Mucosa of descending colon (tissue), 3 donors: Measurements from ENCODE around the gene PLEKHA7. TPM values are rescaled to one million over a fixed set of nuclear protein-coding genes. Genes with fewer than 3 reads are reported as not detected.
A peak's percentile ranks its signal among the peaks of the same experiment; 100 is the strongest.
"Not testable (repeated sequence)": the region's sequence is repeated elsewhere in the genome, so short reads cannot be mapped to it uniquely, and the experiment has no call there.

Experiments used
- ATAC-seq: fragments of 200-7000 bp; cut with Tn5 transposase; one replicate; pipeline ENCODE4 v1.9.1; 2020; ENCODE audit warnings: mild to moderate bottlenecking, moderate library complexity
- DNase-seq, 3 donors: peaks; one replicate each; pipeline ENCODE4 v3.0.0-alpha.2; 2020
- H3K36me3 ChIP-seq: fragments of 200-600 bp; one replicate; pipeline ENCODE4 v1.8.0; 2021; ENCODE audit warnings: low read depth, mild to moderate bottlenecking
- H3K4me1 ChIP-seq: fragments of 200-600 bp; one replicate; pipeline ENCODE4 v1.8.0; 2021; ENCODE audit warnings: low read depth, mild to moderate bottlenecking
- H3K4me3 ChIP-seq: fragments of 200-600 bp; one replicate; pipeline ENCODE4 v1.8.0; 2021; ENCODE audit warnings: mild to moderate bottlenecking
- H3K9me3 ChIP-seq: fragments of 200-600 bp; one replicate; pipeline ENCODE4 v1.8.0; 2021; ENCODE audit warnings: mild to moderate bottlenecking
- CTCF ChIP-seq: fragments of 200-600 bp; IDR thresholded peaks from one replicate; pipeline ENCODE4 v1.8.0; 2022; ENCODE audit warnings: antibody characterized with exemption, mild to moderate bottlenecking
- intact Hi-C, 2 donors: fragments of 100-400 bp; cut with DNase I in 1 of 2; cut with micrococcal nuclease in 1 of 2; formaldehyde crosslinking; loops; one replicate each; pipeline versions ENCODE4 v1.11.0 to v1.11.1; 2022; cut with DNase I, micrococcal nuclease
- total RNA-seq, 3 donors: library from RNA; stranded (reverse); fragmentation: NEBNext Ultra II Directional in 2 of 3; extraction: Animal tissue kit (Norgen Biotek cat#: 25700) in 2 of 3; gene quantifications; one replicate each; pipeline versions ENCODE4 v1.2.1 to v1.2.4, GENCODE V29; 2021 to 2023
- donor health status: DM: no; HTN: no; CAD: no; lungs with moderate emphysema.
- donor health status: DM: no; HTN: no; CAD: no.
- donor health status: DM: no; HTN: yes; CAD: no.

Gene PLEKHA7
- total RNA-seq, 3 donors from 2014 or later: 67.0 to 120 (median 99.6) TPM

- ATAC-seq (no peak), DNase-seq (no peak)
- TF ChIP-seq CTCF: no peak
- no peak overlapping the region for H3K4me3 ChIP-seq
- no peaks in the 10 kb centered on the region for H3K36me3 ChIP-seq
- peaks cover 3% of the 10 kb centered on the region for H3K4me1 ChIP-seq
- peaks cover 3% of the 10 kb centered on the region for H3K9me3 ChIP-seq
- intact Hi-C loops: no loop called here
These were observed 123.8 kb downstream of the PLEKHA7 start for GRCh38 chr11:16890442-16890841.

GRCh38 chr11:16889905-16890304 is 124.3 kb downstream of the PLEKHA7 start:
- intact Hi-C loops: no loop called here
- TF ChIP-seq CTCF: no peak
- peaks cover 3% of the 10 kb centered on the region for H3K4me1 ChIP-seq
- no peak overlapping the region for H3K4me3 ChIP-seq
- peaks cover 3% of the 10 kb centered on the region for H3K9me3 ChIP-seq
- no peak for DNase-seq
- H3K36me3 ChIP-seq: no peaks in the 10 kb centered on the region
- ATAC-seq: peak; percentile 72

GRCh38 chr11:16889010-16889409 is 125.2 kb downstream of the PLEKHA7 start:
- intact Hi-C loops, DNase-seq, H3K36me3 ChIP-seq, H3K9me3 ChIP-seq, H3K4me3 ChIP-seq, ATAC-seq, H3K4me1 ChIP-seq: not testable (repeated sequence)

GRCh38 chr11:16887887-16888286 is 126.3 kb downstream of the PLEKHA7 start:
- ATAC-seq, H3K4me1 ChIP-seq, intact Hi-C loops, DNase-seq, H3K9me3 ChIP-seq, H3K36me3 ChIP-seq, H3K4me3 ChIP-seq: not testable (repeated sequence)

- H3K36me3 ChIP-seq: no peaks in the 10 kb centered on the region
These were observed 131.0 kb downstream of the PLEKHA7 start for GRCh38 chr11:16883174-16883573.

GRCh38 chr11:16881766-16882165 is 132.4 kb downstream of the PLEKHA7 start:
- TF ChIP-seq CTCF: no peak
- no peaks in the 10 kb centered on the region for H3K36me3 ChIP-seq
- H3K4me3 ChIP-seq: no peak overlapping the region
- no peak for DNase-seq
- peaks cover 10% of the 10 kb centered on the region for H3K4me1 ChIP-seq
- no peak for ATAC-seq
- intact Hi-C loops: no loop called here
- H3K9me3 ChIP-seq: no peaks in the 10 kb centered on the region

More at GRCh38 chr11:16883174-16883573, 131.0 kb downstream of the PLEKHA7 start:
- ATAC-seq: peak; percentile 90
- peak in 1 of 3 donors; percentile 29 for DNase-seq
- Histone ChIP-seq H3K4me1 (peaks cover 10% of the 10 kb centered on the region), H3K9me3 (no peaks in the 10 kb centered on the region), H3K4me3 (no peak overlapping the region)
- intact Hi-C loops: loop anchor here in 1 of 2 donors (1.0 kb wide), 1 partner anchor 35 kb away; no protein-coding TSS in a partner anchor
- TF ChIP-seq CTCF: no peak
